ENCODE measurements around the gene PTK6.
A peak's percentile ranks its signal among the peaks of the same experiment; 100 is the strongest.

DNA sequence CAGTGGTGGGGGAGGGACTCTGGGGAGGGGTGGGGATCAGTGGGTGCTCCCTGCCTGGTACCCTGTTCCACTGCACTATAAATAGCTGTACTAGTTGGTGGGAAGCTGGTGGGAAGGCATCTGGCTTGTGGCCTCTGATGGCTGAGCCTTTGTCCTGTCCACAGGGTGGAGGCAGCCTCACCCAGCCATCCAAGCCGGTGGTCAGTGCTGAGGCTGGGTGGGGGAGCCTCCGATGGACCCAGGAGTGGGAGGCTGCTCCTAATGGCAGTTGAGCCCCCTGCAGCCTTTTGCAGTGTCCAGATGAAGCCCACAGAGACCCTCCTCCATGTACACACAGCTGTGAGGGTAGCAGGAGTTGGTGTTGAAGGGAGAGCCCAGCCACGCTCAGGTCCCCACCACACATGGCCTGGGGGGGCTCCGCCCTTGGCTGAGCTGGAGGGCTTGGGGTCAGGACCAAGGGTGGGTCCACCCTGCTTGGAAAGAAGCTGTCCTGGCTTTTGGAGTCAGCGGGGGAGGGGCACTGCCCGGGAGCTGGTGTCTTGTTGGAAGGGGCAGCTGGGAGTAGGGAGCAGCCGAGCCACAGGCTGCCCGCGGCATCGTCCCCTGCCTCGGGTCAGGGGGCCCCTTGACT, 14.1 kb downstream of the PTK6 start:
- TF ChIP-seq YY1 (IDR thresholded peaks at IDR 0.05; ENCODE audit: extremely low read depth, insufficient replicate concordance, low read depth, low read length), result no peak
- TF ChIP-seq, protein P1, sequence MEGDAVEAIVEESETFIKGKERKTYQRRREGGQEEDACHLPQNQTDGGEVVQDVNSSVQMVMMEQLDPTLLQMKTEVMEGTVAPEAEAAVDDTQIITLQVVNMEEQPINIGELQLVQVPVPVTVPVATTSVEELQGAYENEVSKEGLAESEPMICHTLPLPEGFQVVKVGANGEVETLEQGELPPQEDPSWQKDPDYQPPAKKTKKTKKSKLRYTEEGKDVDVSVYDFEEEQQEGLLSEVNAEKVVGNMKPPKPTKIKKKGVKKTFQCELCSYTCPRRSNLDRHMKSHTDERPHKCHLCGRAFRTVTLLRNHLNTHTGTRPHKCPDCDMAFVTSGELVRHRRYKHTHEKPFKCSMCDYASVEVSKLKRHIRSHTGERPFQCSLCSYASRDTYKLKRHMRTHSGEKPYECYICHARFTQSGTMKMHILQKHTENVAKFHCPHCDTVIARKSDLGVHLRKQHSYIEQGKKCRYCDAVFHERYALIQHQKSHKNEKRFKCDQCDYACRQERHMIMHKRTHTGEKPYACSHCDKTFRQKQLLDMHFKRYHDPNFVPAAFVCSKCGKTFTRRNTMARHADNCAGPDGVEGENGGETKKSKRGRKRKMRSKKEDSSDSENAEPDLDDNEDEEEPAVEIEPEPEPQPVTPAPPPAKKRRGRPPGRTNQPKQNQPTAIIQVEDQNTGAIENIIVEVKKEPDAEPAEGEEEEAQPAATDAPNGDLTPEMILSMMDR (IDR thresholded peaks at IDR 0.05 in 2 of 3, conservative IDR thresholded peaks at IDR 0.05 in 1 of 3; ENCODE audit: borderline replicate concordance in 1 of 3, insufficient read depth in 1 of 3, low read depth in 2 of 3, low read length in 2 of 3), result no peak
- TF ChIP-seq POLR2AphosphoS5 (IDR thresholded peaks at IDR 0.05; ENCODE audit: low read depth, low read length), result peak; percentile 33; the same call in 1 of the 2 replicates
- TF ChIP-seq, protein P2, sequence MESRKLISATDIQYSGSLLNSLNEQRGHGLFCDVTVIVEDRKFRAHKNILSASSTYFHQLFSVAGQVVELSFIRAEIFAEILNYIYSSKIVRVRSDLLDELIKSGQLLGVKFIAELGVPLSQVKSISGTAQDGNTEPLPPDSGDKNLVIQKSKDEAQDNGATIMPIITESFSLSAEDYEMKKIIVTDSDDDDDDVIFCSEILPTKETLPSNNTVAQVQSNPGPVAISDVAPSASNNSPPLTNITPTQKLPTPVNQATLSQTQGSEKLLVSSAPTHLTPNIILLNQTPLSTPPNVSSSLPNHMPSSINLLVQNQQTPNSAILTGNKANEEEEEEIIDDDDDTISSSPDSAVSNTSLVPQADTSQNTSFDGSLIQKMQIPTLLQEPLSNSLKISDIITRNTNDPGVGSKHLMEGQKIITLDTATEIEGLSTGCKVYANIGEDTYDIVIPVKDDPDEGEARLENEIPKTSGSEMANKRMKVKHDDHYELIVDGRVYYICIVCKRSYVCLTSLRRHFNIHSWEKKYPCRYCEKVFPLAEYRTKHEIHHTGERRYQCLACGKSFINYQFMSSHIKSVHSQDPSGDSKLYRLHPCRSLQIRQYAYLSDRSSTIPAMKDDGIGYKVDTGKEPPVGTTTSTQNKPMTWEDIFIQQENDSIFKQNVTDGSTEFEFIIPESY (IDR thresholded peaks at IDR 0.05; ENCODE audit: extremely low read depth, insufficient replicate concordance, low read length), result no peak
- TF ChIP-seq ELF1 (IDR thresholded peaks at IDR 0.05; ENCODE audit: borderline replicate concordance, low read depth), result no peak

Data from HCT116 (cell line).